Dermis blood vessel endothelial cell (primary cell): ENCODE data around the gene KLHDC7A. TPM values are rescaled to one million over a fixed set of nuclear protein-coding genes. Genes with fewer than 3 reads are reported as not detected.

Source experiments
- DNase-seq: peaks from one replicate; pipeline ENCODE4 v3.0.0; 2010
- total RNA-seq: library from RNA; depleted of rRNA; stranded (reverse); fragments of >200 nt; gene quantifications from 2 replicates; pipeline ENCODE4 v1.2.3, GENCODE V29; 2014

KLHDC7A gene
- total RNA-seq, 1 donor from 2014 or later: 0.17 TPM

DNA sequence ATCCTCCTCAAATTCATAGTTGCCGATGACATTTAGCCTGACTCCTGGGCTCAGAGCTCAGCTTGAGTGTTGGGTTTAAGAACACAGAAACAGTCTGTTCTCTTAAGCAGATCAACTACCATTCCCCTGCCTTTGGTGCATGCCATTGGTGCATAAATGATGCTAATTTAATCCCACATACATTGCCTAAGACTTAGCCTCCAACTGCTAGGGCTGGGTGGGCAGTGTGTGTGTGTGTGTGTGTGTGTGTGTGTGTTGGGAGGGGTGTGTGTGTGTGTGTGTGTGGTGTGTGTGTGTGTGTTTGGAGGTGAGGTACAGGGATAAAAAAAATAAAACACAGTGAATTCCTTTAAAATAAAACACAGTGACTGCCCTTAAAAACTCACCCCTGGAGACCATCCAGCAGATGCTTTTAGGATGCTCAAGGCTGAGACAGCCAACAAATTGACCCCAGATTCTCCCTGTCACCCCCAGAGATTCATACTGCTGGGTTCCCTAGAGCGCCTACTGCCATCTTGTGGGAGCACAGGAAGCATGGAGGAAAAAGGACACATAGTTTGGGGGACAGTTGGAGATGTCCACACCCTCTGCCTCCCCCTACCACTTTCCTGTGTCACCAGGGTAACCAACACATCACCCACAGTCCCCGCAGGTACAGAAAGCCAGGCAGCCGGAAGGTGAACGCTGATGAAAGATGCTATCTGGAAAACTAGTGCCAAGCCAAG lies 30.6 kb downstream of the KLHDC7A start:
- DNase-seq: no peak

DNA sequence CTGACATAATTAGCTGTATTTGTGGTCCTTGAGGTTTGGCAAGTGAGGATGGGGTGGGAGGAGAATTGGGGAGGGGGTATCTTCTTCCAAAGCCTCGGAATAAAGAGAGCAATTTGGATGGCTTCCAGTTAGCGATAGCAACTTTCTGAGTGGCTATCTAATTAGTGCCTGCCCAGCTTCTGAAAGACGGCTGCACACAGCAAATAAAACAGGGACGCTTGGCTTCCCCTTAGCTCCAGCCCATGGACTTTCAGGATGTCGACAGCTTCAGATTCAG lies 31.1 kb downstream of the KLHDC7A start:
- no peak for DNase-seq

DNA sequence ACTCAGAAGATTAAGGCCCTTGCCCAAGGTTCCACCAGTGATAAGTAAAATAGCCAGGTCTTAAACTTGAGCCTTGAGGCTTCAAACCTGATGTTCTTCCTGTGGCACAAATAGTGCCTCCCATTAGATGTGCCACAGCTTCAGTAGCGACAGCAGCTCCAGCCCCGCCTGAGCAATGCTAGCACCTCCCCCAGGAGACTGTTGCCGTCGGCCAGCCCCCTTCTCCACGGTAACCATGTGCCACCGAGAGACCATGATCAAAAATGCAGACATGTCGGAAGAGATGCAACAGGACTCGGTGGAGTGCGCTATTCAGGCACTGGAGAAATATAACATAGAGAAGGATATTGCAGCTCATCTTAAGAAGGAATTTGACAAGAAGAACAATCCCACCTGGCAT lies 32.2 kb downstream of the KLHDC7A start:
- no peak for DNase-seq

DNA sequence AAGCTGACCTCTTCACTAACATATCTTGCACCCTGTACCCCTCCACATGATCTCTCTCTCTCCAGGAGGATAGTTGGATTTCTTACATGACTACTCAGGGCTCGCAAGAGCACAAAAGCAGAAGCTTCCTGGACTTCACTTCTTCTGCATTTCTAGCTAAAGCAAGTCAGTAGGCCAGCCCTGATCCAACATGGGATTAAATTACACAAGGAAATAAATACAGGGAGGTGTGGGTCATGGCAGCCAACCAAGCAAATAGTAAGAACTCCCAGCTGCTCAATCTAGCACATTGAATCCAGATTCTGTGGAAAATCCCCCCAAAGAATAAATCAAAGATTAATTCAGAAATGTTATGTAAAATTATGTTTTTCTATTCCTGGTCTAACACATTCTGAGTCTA lies 33.3 kb downstream of the KLHDC7A start:
- DNase-seq: no peak

DNA sequence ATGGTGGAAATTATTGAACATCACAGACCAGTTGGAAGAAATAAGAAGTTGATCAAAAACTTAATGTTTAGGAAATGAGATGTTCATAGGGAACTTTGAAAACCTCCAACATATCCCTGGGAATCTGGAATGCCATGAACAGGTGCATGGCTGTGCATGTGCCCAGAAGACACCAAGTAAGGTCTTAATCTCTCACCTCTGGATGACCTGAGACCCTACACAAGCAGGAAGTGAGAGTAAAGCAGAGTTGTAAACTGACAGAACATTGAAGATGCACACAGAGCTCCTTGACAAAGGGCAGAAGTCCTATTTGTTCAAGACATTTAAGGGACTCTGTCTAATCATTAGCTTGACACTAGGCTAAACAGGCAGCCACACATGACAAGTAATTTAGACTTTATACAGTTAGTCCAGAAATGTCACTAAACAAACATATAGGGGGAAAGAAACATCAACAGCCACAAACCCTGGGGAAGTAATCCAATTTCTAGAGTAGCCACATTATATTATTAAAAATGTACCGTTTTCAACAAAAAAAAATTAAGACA lies 34.5 kb downstream of the KLHDC7A start:
- DNase-seq: no peak

DNA sequence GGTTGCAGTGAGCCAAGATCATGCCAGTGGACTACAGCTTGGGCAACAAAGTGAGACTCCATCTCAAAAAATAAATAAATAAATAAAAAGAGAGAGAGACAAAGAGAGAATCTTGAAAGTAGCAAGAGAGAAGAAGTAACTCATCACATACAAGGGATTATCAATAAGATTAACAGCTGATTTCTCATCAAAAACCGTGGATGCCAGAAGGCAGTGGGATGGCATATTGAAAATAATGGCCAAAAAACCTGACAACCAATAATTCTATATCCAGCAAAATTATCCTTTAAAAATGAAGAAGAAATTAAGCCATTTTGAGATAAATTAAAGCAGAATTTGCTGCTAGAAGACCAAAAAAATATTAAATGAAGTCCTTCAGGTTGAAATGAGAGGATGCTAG lies 35.7 kb downstream of the KLHDC7A start:
- DNase-seq: no peak

DNA sequence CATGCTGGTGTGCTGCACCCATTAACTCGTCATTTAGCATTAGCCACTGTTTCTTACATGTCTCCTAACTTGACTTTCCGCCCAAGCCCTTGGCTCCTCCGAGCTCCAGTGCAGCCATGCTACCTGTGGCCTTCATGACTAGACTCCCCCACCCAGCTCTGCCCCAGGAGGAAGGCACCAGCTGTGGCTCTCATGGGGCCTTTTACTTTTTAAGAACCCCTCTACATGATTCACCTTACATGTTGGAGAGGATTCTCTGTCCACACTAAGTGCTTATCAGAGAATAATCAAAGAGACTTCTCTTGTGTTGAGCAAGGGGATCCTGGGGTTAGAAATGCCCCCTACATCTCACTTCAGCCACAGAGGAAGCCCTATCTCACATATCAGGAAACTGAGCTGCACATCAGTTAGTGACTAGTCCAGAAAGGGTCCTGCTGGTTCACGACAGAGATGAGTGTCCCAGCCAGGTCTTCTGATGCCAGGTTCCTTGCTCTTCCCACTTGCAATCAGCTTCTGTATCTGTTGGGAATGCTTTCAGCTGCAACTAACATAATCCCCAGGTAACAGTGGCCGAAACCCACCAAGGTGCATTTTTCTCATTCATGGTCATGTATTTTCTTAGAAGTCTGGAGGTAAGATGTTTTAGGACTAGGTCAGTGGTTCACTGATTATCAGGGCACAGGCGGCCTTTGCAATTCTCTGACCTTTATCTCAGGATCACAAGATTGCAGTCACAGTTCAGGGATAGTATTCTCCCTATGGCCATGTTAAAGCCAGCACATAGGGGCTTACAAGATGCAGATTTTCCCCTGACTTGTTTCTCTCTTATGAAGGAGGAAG lies 45.9 kb downstream of the KLHDC7A start:
- no peak for DNase-seq

DNA sequence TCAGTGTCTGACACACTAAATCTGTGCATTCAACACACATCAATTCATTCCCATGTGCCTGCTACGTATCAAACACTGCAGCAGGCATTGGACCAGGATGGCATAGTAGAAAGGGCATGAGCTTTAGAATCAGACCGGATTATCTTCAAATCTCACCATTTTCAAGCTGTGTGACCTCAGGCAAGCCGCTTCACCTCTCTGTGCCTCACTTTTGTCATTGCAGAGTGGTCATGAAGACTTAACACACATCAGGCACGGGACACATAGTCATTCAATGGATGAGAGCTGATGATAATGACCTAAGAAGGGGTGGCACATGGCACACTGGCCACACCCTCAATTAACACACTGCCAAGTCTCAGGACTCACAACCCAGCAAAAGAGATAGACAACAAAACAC lies 46.8 kb downstream of the KLHDC7A start:
- no peak for DNase-seq

DNA sequence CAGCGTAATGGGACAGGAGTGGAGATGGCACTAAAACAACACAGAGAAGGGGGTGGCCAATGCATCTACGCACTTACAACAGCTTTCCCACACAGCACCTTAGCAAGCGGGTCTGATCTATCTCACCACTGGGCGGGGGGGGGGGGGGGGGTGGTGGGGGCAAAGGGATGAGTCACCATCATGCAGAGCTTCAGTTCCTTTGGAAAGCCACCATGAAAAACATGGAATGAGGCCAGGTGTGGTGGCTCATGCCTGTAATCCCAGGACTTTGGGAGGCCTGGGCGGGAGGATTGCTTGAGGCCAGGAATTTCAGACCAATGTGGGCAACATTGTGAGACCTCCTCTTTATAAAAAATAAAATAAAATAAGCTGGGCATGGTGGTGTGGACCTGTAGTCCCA lies 47.2 kb downstream of the KLHDC7A start:
- DNase-seq: no peak

DNA sequence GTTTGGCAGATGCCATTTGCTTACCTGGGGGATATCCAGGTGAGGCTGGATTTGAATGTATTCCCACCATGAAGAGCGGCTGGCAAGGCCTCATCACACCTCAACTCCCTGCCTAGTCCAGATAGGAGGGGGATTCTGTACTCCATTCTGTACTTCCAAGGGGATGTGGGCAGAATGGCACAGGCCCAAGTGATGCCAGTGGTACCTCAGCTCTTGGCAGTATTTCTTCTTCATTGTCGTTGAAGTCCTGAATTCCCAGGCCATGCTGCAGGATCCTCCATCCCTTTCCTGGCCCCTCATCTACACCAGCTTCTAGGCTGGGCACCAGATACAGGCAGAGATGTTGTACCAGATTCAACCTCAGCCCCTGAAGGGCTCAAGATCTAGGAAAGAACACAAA lies 47.9 kb downstream of the KLHDC7A start:
- no peak for DNase-seq

DNA sequence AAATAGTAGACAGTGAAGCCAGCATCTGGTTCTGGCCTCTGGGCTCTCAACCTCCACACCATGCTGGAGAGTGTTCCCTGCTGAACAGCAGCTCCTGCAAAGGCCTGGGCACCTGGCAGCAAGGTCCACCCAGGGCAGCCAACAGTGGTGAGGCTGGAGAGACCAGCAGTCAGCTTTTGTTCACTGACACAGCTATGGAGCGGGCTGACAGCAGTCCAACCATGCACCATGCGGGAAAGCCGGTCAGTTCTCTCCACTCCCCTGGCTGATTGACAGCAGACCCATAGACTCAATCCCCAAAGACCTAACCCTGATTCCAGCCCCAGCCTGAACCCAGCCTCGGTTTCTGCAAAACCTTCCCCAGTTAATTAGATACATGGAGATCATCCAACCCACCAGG lies 49.0 kb downstream of the KLHDC7A start:
- no peak for DNase-seq

DNA sequence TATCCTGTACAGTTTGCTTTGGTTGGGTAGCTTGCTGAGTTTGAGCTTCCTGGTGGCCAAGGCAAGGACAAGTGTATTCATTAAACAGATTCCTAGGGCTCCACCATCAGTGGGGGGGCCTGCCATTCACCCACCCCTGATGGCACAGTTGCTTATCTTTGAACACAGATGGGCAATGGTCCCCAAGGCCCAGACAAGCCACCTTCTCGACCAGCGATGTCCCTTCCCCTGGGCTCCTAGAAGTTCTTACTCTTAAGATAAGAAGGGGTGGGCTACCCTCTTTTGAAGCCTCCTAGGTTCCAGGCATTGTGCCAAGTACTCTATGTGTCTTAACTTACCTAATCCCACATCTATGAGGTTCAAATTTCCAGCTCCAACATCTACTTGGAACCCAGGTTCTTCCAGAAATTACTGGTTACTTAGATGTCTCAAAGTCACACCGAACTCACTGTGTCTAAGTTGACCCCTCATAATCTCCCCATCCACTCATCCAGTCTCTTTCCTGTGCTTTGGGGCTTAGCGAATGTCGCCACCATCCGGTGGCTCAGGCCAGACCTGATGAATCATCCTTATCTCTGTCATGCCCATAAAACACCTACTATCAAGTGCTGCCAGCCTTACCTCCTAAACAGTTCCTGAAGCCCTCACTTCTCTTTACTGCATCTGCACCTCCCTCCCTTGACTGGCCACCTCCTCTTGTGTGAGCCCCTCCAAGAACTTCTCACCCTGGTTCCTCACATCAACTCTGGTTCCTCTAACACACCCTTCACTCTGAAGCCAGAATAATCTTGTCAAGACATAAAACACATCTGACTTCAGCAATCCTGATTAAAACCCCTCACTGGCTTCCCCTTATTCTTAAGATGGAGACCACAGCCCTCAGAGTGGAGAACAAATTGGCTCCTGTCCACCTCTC lies 50.1 kb downstream of the KLHDC7A start:
- no peak for DNase-seq

DNA sequence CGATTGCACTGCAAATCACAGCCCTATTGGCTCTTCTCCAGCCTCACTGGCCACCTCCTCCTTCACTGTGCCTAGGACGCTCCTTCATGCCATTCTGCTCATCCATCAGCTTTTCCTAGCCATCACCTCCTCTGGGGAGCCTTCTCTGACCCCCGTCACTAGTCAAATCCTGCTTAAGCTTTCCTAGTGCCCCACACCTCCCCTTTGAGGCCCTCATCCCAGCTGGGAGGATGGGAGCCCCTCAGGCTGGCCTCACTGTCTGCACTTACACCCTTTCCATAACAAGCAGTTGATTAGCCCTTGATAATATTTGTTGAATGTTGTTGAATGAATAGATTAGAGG lies 50.7 kb downstream of the KLHDC7A start:
- DNase-seq: no peak

DNA sequence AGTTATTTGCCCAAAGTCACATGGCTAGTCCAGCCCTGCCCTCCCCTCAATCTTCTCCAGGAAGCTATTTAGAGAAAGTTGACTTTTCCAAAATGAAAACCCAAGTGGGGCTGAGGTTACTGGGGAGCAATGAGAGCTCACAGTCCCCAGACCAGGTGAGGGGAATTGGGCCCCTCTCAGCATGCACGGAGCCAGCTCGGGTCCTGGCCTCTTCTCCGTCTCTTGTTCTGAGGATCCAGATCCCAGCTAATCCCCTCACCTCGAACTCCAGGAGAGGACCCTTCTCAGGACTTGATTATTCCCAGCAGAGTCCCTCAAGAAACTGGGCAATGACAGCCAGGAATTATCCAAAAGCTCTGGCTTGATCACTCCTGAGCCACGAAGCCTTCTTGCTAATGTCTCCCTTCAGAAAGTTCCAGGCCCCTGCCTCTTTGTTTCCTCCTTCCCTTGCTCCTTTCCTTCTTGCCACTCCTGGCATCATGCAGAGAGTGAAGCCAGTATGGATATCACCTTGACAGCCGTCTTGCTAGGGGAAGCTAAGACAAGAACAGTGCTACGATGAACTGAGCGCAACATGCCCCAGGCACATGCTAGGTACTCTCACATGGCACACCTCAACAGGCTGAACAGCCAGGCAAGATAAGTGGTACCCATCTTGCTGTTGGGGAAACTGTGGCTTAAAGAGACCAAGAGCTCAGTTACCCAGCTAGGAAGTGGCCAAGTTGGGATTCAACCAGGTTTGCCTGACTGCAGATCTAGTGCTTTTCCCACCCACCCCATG lies 51.9 kb downstream of the KLHDC7A start:
- no peak for DNase-seq

DNA sequence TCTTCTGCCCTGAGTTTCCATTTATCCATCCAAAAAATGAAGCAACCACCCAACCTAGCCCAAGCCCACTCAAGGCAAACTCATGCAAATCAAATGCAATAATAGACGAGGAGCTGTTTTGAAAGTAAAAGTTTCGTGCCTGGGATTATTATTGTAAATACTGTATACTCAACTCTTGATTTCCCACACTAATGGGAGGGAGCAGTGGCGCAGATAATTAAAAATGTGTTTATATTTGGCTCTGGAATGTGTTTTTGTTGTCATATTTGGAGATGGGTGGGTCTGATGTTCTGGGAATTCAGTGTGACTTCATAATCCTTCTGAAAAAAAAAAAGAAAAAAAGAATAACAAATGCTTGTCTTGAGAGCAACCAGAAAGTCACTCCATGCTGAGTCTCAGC lies 52.5 kb downstream of the KLHDC7A start:
- no peak for DNase-seq

DNA sequence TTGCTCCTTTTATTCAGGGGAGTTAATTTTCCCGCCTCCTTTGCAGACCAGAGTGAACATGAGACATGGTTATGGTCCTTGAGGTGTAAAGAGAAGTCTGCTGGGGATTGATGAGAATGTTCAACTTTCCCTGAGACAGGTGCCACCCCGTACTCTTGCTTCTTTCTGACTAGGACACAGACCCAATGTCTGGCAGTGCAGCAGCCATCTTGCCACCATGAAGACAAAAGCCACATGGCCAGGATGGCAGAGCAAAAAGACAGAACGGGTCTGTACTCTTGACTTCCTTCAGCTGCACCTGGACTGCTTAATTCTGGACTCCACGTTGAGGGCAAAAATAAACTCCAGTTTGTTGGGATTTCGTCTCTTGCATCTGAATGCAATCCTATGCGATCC lies 54.1 kb downstream of the KLHDC7A start:
- DNase-seq: no peak

Other genes with a start within 250 kb of the KLHDC7A start
- not detected in 2 replicates for gene PAX7, start 149.9 kb downstream of the KLHDC7A start, total RNA-seq